Activated CD4-positive, alpha-beta T cell treated with anti-CD3 and anti-CD28 coated beads, Interleukin-2, Interleukin-4, amounts not matched to agents 100 ng/mL and 50 ng/mL, durations not matched to agents 16 hours and 8 hours (primary cell): ENCODE data around the gene MAP1LC3A.

Source experiments
- DNase-seq: peaks from one replicate; pipeline ENCODE4 v3.0.0-alpha.2; 2020; ENCODE audit warnings: low spot score

The MAP1LC3A gene

DNA sequence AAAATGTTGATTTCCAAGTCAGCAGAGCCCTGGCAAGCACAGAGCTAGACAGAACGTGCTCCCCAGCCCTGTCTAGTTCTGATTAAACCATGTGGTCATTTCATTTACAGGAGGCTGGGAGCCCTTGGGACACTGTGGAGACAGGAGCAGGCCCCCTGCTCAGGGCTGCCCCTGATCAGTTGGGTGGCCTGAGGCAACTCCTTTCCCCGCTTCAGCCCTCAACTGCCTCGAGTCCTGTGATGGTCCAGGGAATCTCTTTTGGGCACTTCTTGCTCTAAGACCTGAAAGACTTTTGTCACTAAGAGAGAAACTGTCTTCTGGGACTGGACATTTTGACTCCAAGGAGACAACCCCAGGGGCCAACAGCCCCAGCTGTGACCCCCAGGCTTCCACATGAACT, 28.8 kb upstream of the MAP1LC3A start:
- no peak for DNase-seq

DNA sequence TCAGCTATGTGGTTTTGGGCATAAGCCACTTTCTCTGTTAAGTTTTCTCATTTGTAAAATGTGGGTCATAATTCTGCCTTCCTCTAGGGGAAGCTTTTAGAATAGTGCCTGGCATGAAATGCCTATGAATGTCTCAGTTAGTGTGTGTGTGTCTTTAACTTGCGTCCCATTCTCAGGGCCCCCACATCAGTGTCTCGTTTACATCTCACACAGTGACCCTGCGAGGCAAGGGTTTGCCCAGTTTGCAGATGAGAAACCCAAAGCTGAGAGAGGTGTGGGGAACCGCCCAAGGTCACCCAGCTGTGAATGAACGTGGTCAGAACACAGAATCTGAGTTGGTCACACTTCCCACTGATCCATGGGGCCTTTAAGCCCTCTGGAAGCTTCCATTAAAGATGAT, 28.2 kb upstream of the MAP1LC3A start:
- no peak for DNase-seq

DNA sequence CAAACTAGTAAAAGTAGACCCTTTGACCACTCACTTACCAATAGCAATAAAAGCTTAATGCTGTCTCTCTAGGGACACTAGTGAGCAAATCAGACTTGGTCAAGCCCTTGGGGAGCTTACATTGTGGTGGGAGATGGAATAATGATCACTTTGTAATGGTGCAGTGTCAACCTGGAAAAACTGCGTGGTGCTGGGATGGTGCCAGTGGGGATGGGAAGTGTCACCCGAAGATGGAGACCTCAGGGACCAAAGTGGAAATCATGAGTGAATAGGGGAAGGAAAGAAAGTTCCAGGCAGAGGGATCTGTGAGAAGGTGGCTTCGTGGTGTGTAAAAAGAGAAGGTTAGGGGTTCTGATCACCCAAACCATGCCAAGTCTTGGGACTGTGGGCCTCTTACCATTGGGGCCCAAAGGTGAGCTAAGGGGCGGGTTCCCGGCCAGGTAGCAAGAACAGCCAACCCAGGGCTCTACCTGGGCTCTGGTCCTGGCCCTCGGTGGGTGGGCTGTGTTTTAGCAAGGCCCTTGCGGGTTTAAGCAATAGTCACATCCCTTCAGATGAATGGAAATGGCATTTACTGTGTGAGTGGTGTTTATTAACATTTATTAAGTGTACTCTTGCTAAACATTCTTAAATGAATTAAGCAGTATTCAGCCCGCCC, 26.8 kb upstream of the MAP1LC3A start:
- no peak for DNase-seq

DNA sequence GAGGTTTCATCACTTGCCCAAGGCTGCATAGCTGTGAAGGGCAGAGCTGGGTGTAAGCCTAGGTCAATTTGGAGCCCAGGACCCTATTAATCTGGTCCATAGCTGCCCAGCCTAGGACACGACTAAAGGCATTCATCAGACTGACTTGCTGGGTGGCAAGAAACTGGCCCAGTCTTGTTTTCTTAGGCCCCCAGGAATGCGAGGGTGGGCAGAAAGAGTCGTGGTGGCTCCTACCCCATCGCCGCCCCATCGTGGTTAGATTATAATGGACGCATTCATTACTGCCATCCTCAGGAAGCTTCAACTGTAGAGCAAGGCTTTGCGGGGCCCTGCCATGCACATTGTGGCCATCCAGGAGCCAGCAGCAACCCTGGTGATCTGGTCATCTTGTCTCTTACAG, 26.2 kb upstream of the MAP1LC3A start:
- no peak for DNase-seq

DNA sequence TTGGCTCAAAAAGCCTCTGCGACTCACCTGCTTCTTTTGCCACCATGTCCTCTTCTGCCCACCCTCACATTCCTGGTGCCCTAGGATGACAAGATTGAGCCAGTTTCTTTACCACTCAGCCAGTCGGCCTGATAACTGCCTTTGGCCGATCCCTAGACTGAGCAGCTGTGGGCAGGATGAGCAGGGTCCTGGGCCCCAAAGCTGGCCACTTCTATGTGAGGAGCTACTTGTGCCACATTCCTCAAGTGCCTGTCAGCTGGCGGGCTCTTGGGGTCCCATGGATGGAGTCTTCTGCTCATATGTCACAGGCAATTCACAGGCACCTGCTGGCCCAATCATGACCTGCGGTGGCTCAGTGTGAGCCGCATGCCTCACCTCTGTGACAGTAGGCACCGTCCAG, 25.8 kb upstream of the MAP1LC3A start:
- DNase-seq = no peak

DNA sequence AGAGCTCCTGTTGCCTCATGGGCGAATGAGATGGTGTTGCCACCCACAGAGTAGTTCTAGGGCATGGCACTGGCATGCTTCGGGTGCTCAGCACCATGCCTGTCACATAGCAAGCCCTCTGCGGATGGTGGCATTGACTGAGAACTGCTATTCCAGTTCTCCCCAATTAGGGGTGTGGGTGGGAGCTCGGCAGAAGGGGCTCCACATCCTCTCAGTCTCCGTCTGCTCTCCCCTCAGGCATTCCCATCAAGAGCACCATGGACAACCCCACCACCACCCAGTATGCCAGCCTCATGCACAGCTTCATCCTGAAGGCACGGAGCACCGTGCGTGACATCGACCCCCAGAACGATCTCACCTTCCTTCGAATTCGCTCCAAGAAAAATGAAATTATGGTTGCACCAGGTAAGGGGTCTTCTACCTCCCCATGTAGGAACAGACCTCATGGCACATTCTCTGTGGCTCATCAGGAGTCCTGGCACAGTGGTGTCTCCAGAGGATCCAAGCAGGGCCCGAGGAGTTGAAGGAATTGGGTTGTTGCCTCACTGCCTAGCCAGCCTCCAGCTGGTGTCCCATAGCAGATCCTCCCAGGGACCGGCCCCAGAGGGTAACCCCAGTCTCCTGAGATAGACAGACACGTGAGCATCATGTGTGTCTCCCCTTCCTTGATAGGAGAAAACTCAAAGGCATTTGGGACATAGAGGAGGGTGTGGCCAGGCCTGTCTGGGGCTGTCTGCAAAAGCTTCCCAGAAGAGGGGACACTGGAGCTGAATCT, 23.9 kb upstream of the MAP1LC3A start:
- no peak for DNase-seq

DNA sequence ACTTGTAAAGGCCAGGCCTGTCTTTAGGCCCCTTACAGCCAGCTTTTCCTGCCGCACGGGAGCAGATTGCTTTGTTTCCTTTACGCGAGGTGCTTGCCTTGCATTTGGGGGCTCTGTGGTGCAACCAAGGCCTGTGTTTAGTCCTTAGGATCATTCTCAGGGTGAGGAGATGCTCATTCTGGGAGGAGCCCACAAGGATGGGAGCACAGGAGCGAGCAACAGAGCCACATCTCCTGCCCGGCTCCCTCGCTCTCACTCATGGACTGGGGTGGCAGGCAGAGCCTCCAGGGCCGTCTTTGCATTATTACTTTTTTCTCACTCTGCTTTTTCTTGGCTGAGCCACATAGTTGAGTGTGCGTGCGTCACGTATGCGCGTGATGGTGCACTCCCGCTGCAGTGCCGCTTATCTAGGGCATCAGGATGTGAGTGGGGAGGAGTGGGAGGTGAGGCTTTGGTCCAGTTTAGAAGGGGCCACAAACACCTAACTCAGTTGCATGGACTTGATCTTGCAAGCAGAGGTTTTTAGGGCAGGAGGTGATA, 23.1 kb upstream of the MAP1LC3A start:
- no peak for DNase-seq

DNA sequence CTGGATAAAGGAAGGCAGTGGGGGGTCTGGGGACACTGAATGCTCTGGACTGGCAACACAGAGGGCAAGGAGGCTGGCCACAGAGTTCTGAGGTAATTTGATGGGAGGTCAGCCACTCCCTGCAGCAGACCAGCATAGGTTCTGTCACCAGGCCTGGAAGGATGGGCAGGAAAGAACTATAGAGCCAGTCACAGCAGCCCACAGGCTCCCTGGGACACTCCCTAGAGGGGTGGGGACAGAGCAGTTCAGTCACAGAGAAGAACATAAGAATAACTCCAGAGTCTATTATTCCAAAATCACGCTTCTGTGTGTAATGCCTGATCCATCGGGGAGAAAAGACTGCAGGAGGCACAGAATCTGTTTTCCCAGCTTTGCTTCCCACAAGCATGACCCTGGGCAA, 22.7 kb upstream of the MAP1LC3A start:
- DNase-seq = no peak

DNA sequence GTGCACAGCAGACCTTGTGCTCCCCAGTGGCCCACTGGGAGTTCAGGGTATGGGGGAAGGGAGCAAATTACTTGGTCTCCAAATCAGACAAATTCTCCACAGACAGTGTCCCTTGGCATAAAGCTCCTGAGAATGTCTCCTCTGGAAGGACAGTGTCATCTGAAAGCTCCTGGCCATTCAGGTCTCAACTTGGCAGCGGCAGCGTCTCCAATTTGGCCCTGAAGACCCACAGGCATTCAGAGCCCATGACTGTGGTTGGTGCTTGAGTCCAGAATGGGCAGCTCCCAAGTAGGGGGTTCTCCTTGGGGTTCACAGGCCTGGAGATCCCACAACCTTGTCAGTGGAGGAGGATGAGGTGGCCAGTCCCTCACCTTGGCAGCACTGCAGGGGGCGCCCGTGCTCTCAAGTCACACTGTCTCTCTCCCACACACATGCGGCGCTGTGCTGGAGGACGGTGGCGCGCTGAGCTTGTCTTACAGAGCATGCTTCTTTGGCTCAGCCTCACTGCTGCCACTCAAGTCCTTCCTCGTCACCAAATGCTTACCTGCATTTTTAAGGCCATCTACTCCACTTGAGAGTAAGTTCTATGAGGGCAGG, 21.6 kb upstream of the MAP1LC3A start:
- peak; percentile 33 for DNase-seq

DNA sequence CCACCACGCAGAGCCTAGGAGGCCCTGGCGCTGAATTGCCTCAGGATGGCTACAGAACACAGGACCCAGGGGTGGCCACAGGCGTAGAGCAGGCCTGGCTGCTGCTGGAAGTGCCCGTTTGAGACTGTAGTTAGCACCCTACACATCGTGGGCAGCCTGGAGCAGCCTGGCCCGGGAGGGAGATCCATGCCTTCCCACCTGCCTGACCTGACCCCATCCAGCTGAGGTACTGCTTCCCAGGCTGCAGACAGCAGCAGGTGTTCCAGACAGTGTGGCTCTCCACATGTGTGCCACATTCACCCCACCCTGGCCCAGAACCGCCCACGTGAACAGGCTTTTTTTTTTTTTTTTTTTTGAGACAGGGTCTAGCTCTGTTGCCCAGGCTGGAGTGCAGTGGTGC, 20.9 kb upstream of the MAP1LC3A start:
- no peak for DNase-seq

DNA sequence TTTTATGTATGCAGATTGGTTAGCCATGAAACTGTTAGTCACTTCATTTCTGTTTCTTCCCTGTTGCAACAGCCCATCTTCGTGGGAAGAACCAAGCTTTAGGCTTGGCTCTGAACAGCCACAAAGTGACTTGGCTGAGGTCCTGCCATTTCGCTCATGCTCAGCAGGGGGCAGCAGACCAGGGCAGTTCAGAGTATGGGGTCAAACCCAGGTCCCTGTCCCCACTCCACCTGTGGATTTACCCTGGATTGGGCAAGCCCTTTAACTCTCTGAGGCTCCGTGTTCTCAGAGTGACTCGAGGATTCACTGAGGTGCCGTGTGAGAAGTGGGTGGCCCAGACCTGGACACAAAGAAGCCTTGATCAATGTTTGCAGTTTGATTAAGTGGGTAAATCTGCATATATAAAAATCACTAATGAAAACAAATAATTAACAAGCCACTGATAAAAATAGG, 19.8 kb upstream of the MAP1LC3A start:
- DNase-seq = peak; percentile 60

DNA sequence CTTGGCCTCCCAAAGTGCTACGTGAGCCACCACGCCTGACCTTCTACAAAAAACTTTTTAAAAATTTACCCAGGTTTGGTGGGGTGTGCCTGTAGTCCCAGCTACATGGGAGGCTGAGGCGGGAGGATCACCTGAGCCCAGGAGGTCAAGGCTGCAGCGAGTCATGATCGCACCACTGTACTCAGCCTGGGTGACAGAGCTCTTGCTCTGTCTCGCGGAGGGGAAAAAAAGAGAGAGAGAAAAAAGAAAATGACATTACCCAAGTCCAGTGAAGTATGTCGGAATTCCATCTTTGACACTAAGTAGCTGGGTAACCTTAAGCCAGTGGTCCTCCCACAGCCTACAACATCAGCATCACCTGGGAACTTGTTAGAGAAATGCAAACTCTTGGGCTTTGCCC, 18.8 kb upstream of the MAP1LC3A start:
- DNase-seq = no peak

DNA sequence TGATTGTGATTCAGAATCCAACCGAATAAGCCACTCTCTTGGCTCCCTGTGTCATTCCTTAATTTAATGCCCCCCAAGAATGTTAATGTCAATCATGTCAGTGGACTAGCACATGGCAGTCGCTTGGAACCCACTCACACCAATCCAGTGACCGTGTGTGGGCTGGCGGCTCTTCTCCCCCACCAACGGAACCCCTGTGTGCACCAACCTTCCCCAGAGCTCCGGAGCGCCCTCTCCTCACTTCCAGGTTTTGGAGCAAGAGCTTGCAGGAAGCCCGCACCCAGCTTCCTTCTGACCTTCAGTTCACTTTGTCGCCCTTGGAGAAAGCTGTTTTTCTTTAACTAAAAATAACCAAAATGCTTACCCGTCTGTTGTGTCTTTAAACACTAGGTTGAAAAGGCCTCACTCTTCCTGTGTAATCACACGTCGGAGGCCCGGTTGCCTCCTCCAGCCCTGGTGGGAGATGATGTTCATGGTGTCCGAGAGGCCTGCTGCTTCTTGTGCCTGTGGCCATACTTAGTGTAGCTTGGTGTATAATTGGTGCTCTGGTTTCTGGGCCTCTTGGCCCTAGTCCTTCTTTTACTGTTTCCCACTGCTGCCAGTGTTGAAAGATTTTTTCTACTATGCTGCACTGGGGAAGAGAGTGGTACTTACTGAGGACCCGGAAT, 17.8 kb upstream of the MAP1LC3A start:
- DNase-seq = no peak

DNA sequence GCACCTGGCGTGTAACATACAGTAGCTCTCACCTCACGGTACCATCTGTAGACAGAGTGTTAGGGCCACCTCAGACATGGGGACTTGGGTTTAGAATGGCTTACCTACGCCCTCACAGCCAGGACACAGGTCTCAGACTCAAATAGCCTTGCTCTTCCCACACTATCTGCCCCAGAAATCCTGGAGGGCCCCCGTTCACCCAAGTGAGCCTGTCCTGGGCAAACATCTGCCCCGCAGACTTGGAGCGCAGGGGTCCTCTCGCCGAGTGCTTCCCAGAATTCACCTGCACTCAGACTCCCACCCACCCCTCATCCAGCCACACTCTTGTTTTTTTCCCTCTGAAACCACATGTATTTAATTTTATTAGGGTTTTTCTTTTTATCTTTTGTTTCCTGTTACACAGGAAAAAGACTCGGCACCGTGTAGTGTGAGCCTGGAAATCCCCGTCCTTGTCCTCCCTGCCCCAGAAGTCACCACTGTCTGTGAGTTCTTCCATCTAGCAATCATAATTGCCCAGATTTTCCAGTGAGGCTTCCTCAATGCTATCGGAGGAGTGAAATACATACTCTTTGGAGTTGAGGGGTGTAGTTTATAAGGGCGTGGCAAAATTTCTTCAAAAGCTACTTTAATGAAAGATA, 17.1 kb upstream of the MAP1LC3A start:
- peak; percentile 18 for DNase-seq

DNA sequence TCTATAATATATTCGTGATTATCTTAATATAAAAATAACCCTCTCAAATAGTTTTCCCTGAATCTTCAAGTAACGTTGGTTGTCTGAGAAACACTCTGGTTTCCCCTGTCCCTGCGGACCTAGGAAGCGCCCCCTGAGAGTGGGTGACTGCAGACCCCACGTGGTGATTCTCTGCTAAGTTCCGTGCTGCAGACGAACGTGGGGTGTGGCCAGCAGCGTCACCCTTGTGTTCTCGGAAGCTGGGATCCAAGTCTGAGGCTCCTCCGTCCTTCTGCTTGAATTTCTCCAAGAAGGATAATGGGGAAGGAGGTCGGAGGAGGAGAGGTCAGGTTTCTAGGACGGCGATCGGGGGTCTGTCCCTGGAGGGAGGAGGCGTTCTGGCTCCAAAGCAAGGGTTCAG, 16.6 kb upstream of the MAP1LC3A start:
- no peak for DNase-seq

DNA sequence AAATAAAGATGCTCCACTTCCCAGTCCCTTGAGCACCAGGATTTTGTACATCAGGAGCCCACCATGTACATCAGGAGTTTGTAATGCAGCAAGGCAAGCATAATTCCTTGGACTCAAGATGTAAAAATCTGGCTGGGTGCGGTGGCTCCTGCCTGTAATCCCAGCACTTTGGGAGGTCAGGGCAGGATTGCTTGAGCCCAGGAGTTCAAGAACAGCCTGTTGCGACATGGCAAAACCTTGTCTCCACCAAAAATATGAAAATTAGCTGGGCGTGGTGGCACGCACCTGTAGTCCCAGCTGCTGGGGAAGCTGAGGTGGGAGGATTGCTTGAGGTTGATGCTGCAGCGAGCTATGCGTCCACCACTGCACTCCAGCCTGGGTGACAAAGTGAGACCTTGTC, 16.1 kb upstream of the MAP1LC3A start:
- no peak for DNase-seq

DNA sequence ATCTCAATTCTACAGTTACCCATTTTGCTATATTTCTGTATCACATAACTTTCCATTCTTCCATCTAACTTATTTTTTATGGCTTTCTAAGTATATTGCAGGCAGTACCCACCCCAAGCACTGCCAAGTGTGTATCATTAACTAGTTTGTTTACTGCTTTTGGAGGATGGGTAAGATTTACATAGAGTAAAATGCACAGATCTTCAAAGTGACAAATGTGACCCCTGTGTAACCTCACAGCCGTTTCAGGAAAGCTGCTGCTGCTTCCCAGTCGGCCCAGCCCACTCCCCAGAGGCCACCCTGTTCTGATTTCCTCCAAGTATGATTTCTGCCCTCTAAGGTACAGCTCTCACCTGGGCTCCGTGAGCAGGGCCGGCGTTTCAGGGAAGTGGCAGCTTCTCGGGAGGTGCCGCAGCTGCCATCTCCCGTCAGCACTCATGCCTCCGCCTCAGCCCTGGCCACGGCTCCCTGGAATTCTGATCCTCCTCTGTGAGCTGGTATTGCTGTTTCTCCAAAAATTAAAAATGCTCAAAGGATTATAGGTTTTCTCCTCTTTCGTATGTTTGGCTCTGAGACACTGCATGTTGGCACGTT, 15.0 kb upstream of the MAP1LC3A start:
- DNase-seq = no peak

DNA sequence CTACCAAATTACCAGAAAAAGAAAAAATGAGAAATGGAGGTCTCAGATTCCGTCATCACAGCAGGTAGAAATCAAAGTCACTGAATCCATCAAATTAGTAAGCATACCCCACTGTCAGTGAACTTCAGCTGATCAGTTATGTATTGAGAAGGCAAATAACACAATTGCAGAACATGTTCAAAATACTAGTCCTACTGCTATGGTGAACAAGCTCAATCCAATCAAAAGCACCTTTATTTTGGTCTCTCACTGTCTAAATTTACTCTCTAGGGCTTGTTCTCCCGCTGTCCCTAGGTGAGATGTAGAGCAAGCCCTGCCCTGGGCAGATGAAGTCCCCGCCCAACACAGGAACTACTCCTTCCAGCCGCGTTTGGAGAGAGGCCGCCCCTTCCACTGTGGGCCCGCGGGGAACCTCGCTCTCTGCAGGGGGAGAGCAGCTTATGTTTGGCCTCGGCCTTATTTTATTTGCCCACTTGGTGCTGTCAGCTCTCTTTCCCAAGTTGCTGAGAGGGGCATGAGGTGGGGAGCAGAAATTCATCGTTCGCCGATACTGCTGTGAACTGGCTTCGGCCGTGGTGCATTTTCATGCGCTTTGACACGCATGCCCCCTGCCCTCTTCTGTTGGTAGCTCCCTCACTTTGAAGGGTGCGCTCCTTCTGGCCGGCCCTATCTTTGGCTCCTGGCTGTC, 14.3 kb upstream of the MAP1LC3A start:
- DNase-seq = no peak

DNA sequence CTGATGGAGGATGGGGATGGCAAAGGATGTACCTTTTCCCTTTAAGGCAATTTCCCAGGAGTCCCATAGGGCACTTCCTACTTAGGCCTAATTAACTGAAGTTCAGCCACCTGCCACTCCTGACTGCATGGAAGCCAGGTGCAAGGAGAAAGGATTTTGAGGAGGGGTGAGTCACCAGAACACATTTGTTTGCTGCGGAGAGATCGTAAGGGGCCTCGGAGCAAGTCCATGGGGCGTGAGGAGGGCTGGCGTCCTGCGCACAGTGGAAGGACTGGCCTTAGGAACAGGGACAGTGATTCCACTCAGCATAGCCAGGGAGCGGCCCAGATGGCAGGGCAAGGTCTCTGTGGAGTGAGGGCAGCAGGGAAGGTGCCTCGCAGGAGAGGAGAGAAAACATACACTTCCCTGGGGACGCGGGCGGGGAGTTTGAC, 11.8 kb upstream of the MAP1LC3A start:
- DNase-seq = no peak

DNA sequence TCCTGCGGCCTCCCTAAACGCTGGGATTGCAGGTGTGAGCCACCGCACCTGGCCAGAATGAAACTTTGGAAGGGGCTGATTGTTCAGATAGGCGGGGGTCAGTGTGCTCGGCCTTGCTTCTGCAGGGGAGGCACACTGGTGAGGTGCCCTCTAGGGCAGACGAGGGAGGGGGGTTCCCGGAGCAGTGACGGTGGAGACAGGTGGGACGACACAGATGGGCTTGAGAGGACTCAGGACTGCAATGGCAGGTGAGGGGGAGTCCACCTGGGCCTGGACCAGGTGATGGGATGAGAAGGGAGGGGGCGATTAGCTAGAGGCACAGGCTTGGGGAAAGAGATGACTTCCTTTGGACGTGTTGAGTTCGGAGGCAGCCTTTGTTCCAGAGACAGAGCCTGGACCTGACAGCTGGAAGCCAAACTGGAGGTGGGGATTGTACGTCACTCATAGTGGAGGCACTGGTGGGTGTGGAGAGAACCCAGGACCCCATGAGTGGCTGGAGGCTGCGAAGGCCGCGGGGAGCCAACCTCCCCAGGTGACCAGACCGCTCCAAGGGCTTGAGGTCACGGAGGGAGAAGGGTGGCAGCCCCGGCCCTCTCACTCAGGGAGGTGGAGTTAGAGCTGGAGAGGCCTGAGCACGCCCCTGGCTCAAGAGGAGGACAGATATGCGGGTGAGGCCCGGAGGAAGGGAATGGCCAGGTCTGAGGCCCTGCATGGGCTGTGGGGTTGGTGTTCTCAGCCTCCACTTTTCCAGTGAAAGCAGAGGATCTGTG, 10.5 kb upstream of the MAP1LC3A start:
- no peak for DNase-seq
